Measurements from ENCODE around the gene TRIM49B.
"Not testable (repeated sequence)": the region's sequence is repeated elsewhere in the genome, so short reads cannot be mapped to it uniquely, and the experiment has no call there.

TRIM49B gene

GRCh38 chr11:49028523-49028922 lies at the start of gene TRIM49B:
Gene TRIM49B, plus strand, starts transcription at chr11:49028823. Its CDS starts 2,777 bp downstream, at chr11:49031600.
- DNase-seq (ENCODE audit: low read depth, low spot score) = not testable (repeated sequence)

GRCh38 chr11:48983785-48984184 lies 44.8 kb upstream of the TRIM49B start, which contains the start of gene TRIM51G:
Gene TRIM51G, minus strand, starts transcription at chr11:48983885. Its CDS starts 2,190 bp downstream, at chr11:48981695.
- DNase-seq (ENCODE audit: low read depth, low spot score) = not testable (repeated sequence)

GRCh38 chr11:49048229-49048628 lies 19.6 kb downstream of the TRIM49B start:
- peak; percentile 62 for DNase-seq (ENCODE audit: low read depth, low spot score)

- DNase-seq (ENCODE audit: low read depth, low spot score) = peak; percentile 3
Observed at GRCh38 chr11:49049821-49050220, 21.2 kb downstream of the TRIM49B start.

- DNase-seq (ENCODE audit: low read depth, low spot score) = not testable (repeated sequence)
Observed at GRCh38 chr11:49059012-49059411, 30.4 kb downstream of the TRIM49B start, which contains the start of gene TRIM64C. Gene TRIM64C, minus strand, starts transcription at chr11:49059112. Its CDS starts 0 bp downstream, at chr11:49059112.

- not testable (repeated sequence) for DNase-seq (ENCODE audit: low read depth, low spot score)
Observed at GRCh38 chr11:49069897-49070296, 41.3 kb downstream of the TRIM49B start.
